Uterus (tissue), 2 donors: ENCODE measurements around the gene GCDH.

ENCODE experiments used
- POLR2A ChIP-seq, 2 donors: fragments of 450-650 bp; IDR thresholded peaks; one replicate each; pipeline ENCODE4 v1.6.1; 2016; ENCODE audit warnings: antibody characterized with exemption in 2 of 2, mild to moderate bottlenecking in 1 of 2, moderate library complexity in 1 of 2
- TF ChIP-seq, protein P1 (sequence below), 4 experiments: fragments of 200-600 bp in 2 of 4; fragments of 450-650 bp in 2 of 4; sonication (generic) in 2 of 4; IDR thresholded peaks; one replicate each; pipeline ENCODE4 v1.5.1; 2016 to 2019; ENCODE audit warnings: antibody characterized with exemption in 4 of 4, mild to moderate bottlenecking in 2 of 4, moderate library complexity in 1 of 4

DNA sequence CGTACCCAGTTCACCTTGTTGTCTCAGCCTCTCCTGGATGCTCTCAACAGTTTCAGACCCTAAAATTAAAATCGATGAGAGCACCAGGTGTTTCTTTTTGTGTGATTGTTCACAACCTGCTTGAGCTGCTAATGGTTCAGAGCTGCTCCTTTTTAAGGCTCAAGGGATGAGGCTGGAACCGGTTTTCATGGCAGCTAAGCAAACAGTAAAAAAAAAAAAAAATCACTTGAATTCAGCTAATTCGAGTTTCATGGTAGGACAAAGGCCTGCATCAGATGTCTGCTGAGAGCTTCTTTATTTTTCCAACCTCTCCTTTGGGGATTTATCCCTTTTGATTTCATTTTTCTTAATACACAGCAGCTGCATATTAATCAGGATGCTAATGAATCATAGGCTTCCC lies 21.6 kb downstream of the GCDH start:
- TF ChIP-seq, protein P1, sequence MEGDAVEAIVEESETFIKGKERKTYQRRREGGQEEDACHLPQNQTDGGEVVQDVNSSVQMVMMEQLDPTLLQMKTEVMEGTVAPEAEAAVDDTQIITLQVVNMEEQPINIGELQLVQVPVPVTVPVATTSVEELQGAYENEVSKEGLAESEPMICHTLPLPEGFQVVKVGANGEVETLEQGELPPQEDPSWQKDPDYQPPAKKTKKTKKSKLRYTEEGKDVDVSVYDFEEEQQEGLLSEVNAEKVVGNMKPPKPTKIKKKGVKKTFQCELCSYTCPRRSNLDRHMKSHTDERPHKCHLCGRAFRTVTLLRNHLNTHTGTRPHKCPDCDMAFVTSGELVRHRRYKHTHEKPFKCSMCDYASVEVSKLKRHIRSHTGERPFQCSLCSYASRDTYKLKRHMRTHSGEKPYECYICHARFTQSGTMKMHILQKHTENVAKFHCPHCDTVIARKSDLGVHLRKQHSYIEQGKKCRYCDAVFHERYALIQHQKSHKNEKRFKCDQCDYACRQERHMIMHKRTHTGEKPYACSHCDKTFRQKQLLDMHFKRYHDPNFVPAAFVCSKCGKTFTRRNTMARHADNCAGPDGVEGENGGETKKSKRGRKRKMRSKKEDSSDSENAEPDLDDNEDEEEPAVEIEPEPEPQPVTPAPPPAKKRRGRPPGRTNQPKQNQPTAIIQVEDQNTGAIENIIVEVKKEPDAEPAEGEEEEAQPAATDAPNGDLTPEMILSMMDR (IDR thresholded peaks at IDR 0.05), result no peak
- TF ChIP-seq POLR2A (IDR thresholded peaks at IDR 0.05), result no peak
